OCI-LY3 (cell line): ENCODE data around the gene SMG5.

Source experiments
- H2AFZ ChIP-seq: fragments of 200-600, 300-600 bp; shearing (Covaris generic); 2 replicates; pipeline ENCODE4 v1.6.0; 2014; ENCODE audit warnings: antibody characterized with exemption, low read depth, low read length
- H3K27ac ChIP-seq: fragments of 200-600, 300-600 bp; sonication (generic); 2 replicates; pipeline ENCODE4 v1.5.1; 2014; ENCODE audit warnings: mild to moderate bottlenecking, low read length, moderate library complexity, mixed read lengths
- H3K27me3 ChIP-seq: fragments of 200-600, 300-600 bp; sonication (generic); 2 replicates; pipeline ENCODE4 v1.6.1; 2014; ENCODE audit warnings: low read depth, low read length, mixed read lengths
- H3K36me3 ChIP-seq: fragments of 200-600, 300-600 bp; sonication (generic); replicated peaks from 2 replicates; pipeline ENCODE3; 2014; ENCODE audit warnings: low read depth, low read length, mixed read lengths
- H3K4me1 ChIP-seq: fragments of 300-600, 200-600 bp; sonication (generic); 2 replicates; pipeline ENCODE4 v1.6.1; 2014; ENCODE audit warnings: low read length, mixed read lengths
- H3K4me2 ChIP-seq: fragments of 200-600, 300-600 bp; sonication (generic); 2 replicates; pipeline ENCODE4 v1.6.1; 2014; ENCODE audit warnings: low read length, mixed read lengths
- H3K4me3 ChIP-seq: fragments of 300-600, 200-600 bp; sonication (generic); 2 replicates; pipeline ENCODE4 v1.5.1; 2014; ENCODE audit warnings: antibody characterized with exemption, mild to moderate bottlenecking, low read length, moderate library complexity
- H3K79me2 ChIP-seq: fragments of 300-600, 200-600 bp; shearing (Covaris generic); 2 replicates; pipeline ENCODE4 v1.6.1; 2014; ENCODE audit warnings: mild to moderate bottlenecking, low read length, mixed read lengths
- H3K9ac ChIP-seq: fragments of 300-600, 200-600 bp; shearing (Covaris generic); 2 replicates; pipeline ENCODE4 v1.6.0; 2014; ENCODE audit warnings: mild to moderate bottlenecking, low read length, moderate library complexity
- H3K9me3 ChIP-seq: fragments of 200-600, 300-600 bp; shearing (Covaris generic); 2 replicates; pipeline ENCODE4 v1.6.1; 2014; ENCODE audit warnings: low read length, mixed read lengths; ENCODE audit not compliant: insufficient read depth
- H4K20me1 ChIP-seq: fragments of 200-600, 300-600 bp; sonication (generic); 2 replicates; pipeline ENCODE4 v1.6.1; 2016; ENCODE audit warnings: low read length, mixed read lengths; ENCODE audit not compliant: insufficient read depth
- EZH2phosphoT487 ChIP-seq: fragments of 200-600 bp; shearing (Covaris generic); IDR thresholded peaks from 2 replicates; pipeline ENCODE4 v1.6.1; 2018; ENCODE audit warnings: antibody characterized with exemption, mixed run types, low read depth
- TF ChIP-seq, protein P1 (sequence below): fragments of 200-600, 300-600 bp; sonication (generic); IDR thresholded peaks from 2 replicates; pipeline ENCODE4 v1.5.1; 2014; ENCODE audit warnings: antibody characterized with exemption, low read length, low read depth

Gene SMG5

DNA sequence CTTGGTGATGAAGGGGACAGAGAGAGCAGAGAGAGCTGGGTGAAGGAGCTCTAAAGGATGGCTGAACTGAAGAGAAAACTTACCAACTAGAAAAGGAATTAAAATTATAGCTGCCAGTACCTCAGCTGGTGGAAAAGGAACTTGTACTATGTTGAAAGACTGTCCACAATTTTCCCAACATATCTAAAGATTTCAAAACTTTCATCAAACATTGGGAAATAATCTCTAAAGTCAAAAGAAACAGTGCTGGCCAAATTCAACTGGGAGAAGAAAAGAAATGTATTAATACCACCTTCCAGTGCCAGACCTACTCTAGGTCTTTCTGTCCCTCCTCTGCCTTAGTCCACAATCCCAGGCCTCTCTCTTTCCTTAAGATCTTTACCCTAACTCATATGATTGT lies 6.1 kb downstream of the SMG5 start:
- Histone ChIP-seq H3K4me1 (peaks cover 12% of the 10 kb centered on the region), H3K79me2 (peaks cover 38% of the 10 kb centered on the region), H3K36me3 (peaks cover 72% of the 10 kb centered on the region), H3K9me3 (no peaks in the 10 kb centered on the region), H3K27me3 (no peaks in the 10 kb centered on the region), H4K20me1 (peaks cover 5% of the 10 kb centered on the region), H3K9ac (no peak overlapping the region), H3K27ac (no peak overlapping the region), H2AFZ (no peak overlapping the region), H3K4me2 (no peak overlapping the region), H3K4me3 (no peak overlapping the region)
- TF ChIP-seq, protein P1, sequence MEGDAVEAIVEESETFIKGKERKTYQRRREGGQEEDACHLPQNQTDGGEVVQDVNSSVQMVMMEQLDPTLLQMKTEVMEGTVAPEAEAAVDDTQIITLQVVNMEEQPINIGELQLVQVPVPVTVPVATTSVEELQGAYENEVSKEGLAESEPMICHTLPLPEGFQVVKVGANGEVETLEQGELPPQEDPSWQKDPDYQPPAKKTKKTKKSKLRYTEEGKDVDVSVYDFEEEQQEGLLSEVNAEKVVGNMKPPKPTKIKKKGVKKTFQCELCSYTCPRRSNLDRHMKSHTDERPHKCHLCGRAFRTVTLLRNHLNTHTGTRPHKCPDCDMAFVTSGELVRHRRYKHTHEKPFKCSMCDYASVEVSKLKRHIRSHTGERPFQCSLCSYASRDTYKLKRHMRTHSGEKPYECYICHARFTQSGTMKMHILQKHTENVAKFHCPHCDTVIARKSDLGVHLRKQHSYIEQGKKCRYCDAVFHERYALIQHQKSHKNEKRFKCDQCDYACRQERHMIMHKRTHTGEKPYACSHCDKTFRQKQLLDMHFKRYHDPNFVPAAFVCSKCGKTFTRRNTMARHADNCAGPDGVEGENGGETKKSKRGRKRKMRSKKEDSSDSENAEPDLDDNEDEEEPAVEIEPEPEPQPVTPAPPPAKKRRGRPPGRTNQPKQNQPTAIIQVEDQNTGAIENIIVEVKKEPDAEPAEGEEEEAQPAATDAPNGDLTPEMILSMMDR, result no peak
- no peak for TF ChIP-seq EZH2phosphoT487

DNA sequence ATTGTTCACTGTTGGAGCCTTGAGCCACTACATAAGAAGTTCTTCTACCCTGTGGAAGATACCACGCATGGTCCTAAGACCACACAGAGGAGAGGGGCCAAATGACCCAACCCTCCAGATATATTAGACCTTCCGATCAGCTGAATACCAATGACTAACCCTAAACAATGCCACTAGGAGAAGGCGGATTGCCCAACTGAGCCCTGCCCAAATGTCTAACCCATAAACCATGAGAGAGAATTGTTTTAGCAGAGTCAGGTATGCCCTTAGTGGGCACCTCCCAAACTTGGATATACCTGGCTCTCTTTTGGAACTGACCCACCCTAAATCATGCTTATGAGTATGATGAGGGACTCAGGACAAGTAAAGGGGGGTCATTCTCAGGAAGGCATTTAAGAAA lies 12.3 kb downstream of the SMG5 start:
- no peak for TF ChIP-seq EZH2phosphoT487
- Histone ChIP-seq H3K9me3 (no peaks in the 10 kb centered on the region), H3K79me2 (no peaks in the 10 kb centered on the region), H3K27me3 (no peaks in the 10 kb centered on the region), H3K27ac (no peak overlapping the region), H4K20me1 (no peaks in the 10 kb centered on the region), H3K4me3 (no peak overlapping the region), H2AFZ (no peak overlapping the region), H3K9ac (no peak overlapping the region), H3K4me2 (no peak overlapping the region), H3K36me3 (peaks cover 70% of the 10 kb centered on the region), H3K4me1 (no peaks in the 10 kb centered on the region)

DNA sequence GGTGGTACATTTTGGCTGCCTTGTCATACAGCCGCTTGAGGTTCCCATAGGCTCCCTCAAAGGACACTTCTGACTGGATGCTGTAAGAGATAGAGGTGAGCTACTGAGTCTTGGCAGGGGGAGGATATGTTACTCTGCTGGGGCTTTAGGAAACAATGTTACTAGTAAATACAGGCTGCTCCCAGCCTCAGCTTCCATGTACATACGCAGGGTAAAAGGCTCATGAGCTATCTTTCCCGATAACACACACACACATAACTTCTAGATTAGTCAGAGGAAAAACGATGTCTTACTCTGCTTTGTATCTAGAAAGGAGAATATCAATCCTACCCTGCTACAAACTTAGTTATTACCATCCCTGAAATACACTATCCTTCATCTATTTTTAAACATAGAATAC lies 14.3 kb downstream of the SMG5 start:
- Histone ChIP-seq H3K4me3 (no peak overlapping the region), H3K9me3 (no peaks in the 10 kb centered on the region), H3K27ac (no peak overlapping the region), H4K20me1 (no peaks in the 10 kb centered on the region), H2AFZ (no peak overlapping the region), H3K4me1 (no peaks in the 10 kb centered on the region), H3K36me3 (peaks cover 65% of the 10 kb centered on the region), H3K9ac (no peak overlapping the region), H3K4me2 (no peak overlapping the region), H3K27me3 (no peaks in the 10 kb centered on the region), H3K79me2 (no peaks in the 10 kb centered on the region)
- TF ChIP-seq, protein P1, result no peak

DNA sequence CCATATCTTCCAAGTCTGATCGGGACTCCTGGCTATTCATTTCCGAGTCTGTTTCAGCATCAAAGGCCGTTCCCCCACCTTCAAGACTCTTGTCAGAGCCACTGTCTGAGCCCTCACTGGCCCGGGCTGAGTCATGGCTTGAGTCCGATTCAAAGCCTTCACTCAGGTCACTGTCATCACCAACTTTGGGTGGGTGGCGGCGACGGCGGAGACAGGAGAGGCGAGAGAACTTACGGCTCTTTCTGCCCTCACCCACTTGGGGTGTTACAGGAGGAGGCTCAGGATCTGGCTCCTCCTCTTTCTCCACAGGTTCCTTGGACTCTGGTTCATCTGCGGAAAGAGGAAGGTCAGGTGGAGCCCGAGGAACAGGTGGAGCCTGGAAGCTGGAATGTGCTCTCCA lies 16.6 kb downstream of the SMG5 start:
- H3K4me2 ChIP-seq, result no peak overlapping the region
- no peak overlapping the region for H3K27ac ChIP-seq
- H3K79me2 ChIP-seq, result no peaks in the 10 kb centered on the region
- H3K9ac ChIP-seq, result no peak overlapping the region
- no peaks in the 10 kb centered on the region for H3K27me3 ChIP-seq
- H2AFZ ChIP-seq, result no peak overlapping the region
- H3K9me3 ChIP-seq, result no peaks in the 10 kb centered on the region
- no peaks in the 10 kb centered on the region for H4K20me1 ChIP-seq
- TF ChIP-seq, protein P1, result no peak
- no peak for TF ChIP-seq EZH2phosphoT487
- H3K4me3 ChIP-seq, result no peak overlapping the region
- H3K4me1 ChIP-seq, result no peaks in the 10 kb centered on the region
- peaks cover 63% of the 10 kb centered on the region for H3K36me3 ChIP-seq

DNA sequence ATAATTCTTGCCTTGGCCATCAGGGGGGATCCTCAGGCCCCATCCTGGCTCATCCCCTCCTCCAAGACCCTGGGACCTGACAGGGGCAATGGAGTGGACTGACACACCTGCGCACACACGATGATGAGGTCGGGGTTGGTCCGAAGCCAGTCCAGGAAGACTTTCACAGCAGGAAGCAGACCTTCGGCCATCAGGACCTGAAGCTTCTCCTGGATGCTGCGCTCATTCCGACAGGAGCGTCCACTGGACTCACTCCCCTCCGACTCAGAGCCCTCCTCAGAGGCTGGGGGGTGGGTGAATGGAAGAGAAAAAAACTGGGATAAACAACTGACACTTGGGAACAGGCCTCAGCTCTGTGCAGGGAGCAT lies 19.4 kb downstream of the SMG5 start:
- no peak overlapping the region for H3K9ac ChIP-seq
- H3K27ac ChIP-seq, result no peak overlapping the region
- no peaks in the 10 kb centered on the region for H3K9me3 ChIP-seq
- no peaks in the 10 kb centered on the region for H3K79me2 ChIP-seq
- H3K4me1 ChIP-seq, result no peaks in the 10 kb centered on the region
- H2AFZ ChIP-seq, result no peak overlapping the region
- H3K27me3 ChIP-seq, result no peaks in the 10 kb centered on the region
- no peaks in the 10 kb centered on the region for H4K20me1 ChIP-seq
- H3K4me2 ChIP-seq, result no peak overlapping the region
- H3K36me3 ChIP-seq, result peaks cover 78% of the 10 kb centered on the region
- TF ChIP-seq EZH2phosphoT487, result no peak
- TF ChIP-seq, protein P1, result no peak
- no peak overlapping the region for H3K4me3 ChIP-seq
